Dendritic cell treated with granulocyte-macrophage colony-stimulating factor and Interleukin-4, amounts not matched to agents 40 ng/mL and 50 ng/mL, for 4 days (primary cell): Measurements from ENCODE around the gene CYTL1.

Source experiments
- H3K27ac Mint-ChIP-seq: one replicate; pipeline ENCODE4 v1.8.0; 2022; ENCODE audit warnings: mild to moderate bottlenecking, mixed read lengths
- H3K27me3 Mint-ChIP-seq: one replicate; pipeline ENCODE4 v1.8.0; 2022; ENCODE audit warnings: mild to moderate bottlenecking, mixed read lengths
- H3K36me3 Mint-ChIP-seq: one replicate; pipeline ENCODE4 v1.8.0; 2022; ENCODE audit warnings: low read depth, mixed read lengths
- H3K4me1 Mint-ChIP-seq: one replicate; pipeline ENCODE4 v1.8.0; 2022; ENCODE audit warnings: low read depth, mixed read lengths
- H3K4me3 Mint-ChIP-seq: one replicate; pipeline ENCODE4 v1.8.0; 2022; ENCODE audit warnings: mild to moderate bottlenecking, moderate library complexity, mixed read lengths
- H3K9me3 Mint-ChIP-seq: one replicate; pipeline ENCODE4 v1.8.0; 2022; ENCODE audit warnings: mixed read lengths
- intact Hi-C: fragments of 100-400 bp; cut with micrococcal nuclease; formaldehyde crosslinking; loops from one replicate; pipeline ENCODE4 v1.15.0; 2022

The CYTL1 gene

GRCh38 chr4:4985844-4986243, 33.4 kb downstream of the CYTL1 start:
- no peaks in the 10 kb centered on the region for H3K27me3 Mint-ChIP-seq
- H3K4me3 Mint-ChIP-seq: no peak overlapping the region
- H3K9me3 Mint-ChIP-seq: no peaks in the 10 kb centered on the region
- intact Hi-C loops: no loop called here
- no peaks in the 10 kb centered on the region for H3K4me1 Mint-ChIP-seq
- no peaks in the 10 kb centered on the region for H3K36me3 Mint-ChIP-seq
- no peak overlapping the region for H3K27ac Mint-ChIP-seq

- H3K36me3 Mint-ChIP-seq: no peaks in the 10 kb centered on the region
- no peaks in the 10 kb centered on the region for H3K4me1 Mint-ChIP-seq
- no peaks in the 10 kb centered on the region for H3K27me3 Mint-ChIP-seq
- H3K4me3 Mint-ChIP-seq: no peak overlapping the region
- no peak overlapping the region for H3K27ac Mint-ChIP-seq
- intact Hi-C loops: no loop called here
- H3K9me3 Mint-ChIP-seq: no peaks in the 10 kb centered on the region
Observed at GRCh38 chr4:4985036-4985435, 34.2 kb downstream of the CYTL1 start.

- Mint-ChIP-seq H3K27me3 (no peaks in the 10 kb centered on the region), H3K4me1 (no peaks in the 10 kb centered on the region), H3K4me3 (no peak overlapping the region), H3K36me3 (no peaks in the 10 kb centered on the region), H3K9me3 (no peaks in the 10 kb centered on the region), H3K27ac (no peak overlapping the region)
- intact Hi-C loops: no loop called here
Observed at GRCh38 chr4:4984186-4984585, 35.1 kb downstream of the CYTL1 start.

- H3K4me1 Mint-ChIP-seq: no peaks in the 10 kb centered on the region
- H3K4me3 Mint-ChIP-seq: no peak overlapping the region
- H3K27me3 Mint-ChIP-seq: no peaks in the 10 kb centered on the region
- no peaks in the 10 kb centered on the region for H3K36me3 Mint-ChIP-seq
- intact Hi-C loops: no loop called here
- no peaks in the 10 kb centered on the region for H3K9me3 Mint-ChIP-seq
- no peak overlapping the region for H3K27ac Mint-ChIP-seq
Observed at GRCh38 chr4:4981827-4982226, 37.4 kb downstream of the CYTL1 start.

- no peaks in the 10 kb centered on the region for H3K36me3 Mint-ChIP-seq
Observed at GRCh38 chr4:4981427-4981826, 37.8 kb downstream of the CYTL1 start.

GRCh38 chr4:4980621-4981230, 38.5 kb downstream of the CYTL1 start:
- no peak overlapping the region for H3K4me3 Mint-ChIP-seq
- peaks cover 5% of the 10 kb centered on the region for H3K9me3 Mint-ChIP-seq
- no peaks in the 10 kb centered on the region for H3K36me3 Mint-ChIP-seq
- no peaks in the 10 kb centered on the region for H3K4me1 Mint-ChIP-seq
- intact Hi-C loops: no loop called here
- no peak overlapping the region for H3K27ac Mint-ChIP-seq
- no peaks in the 10 kb centered on the region for H3K27me3 Mint-ChIP-seq

More at GRCh38 chr4:4981427-4981826, 37.8 kb downstream of the CYTL1 start:
- no peaks in the 10 kb centered on the region for H3K27me3 Mint-ChIP-seq
- H3K4me3 Mint-ChIP-seq: no peak overlapping the region
- no peak overlapping the region for H3K27ac Mint-ChIP-seq
- intact Hi-C loops: no loop called here
- no peaks in the 10 kb centered on the region for H3K9me3 Mint-ChIP-seq
- no peaks in the 10 kb centered on the region for H3K4me1 Mint-ChIP-seq

- intact Hi-C loops: no loop called here
- Mint-ChIP-seq H3K4me3 (no peak overlapping the region), H3K4me1 (no peaks in the 10 kb centered on the region), H3K9me3 (peaks cover 13% of the 10 kb centered on the region), H3K27ac (no peak overlapping the region), H3K36me3 (no peaks in the 10 kb centered on the region), H3K27me3 (no peaks in the 10 kb centered on the region)
Observed at GRCh38 chr4:4979971-4980370, 39.3 kb downstream of the CYTL1 start.

- Mint-ChIP-seq H3K4me3 (no peak overlapping the region), H3K36me3 (no peaks in the 10 kb centered on the region)
Observed at GRCh38 chr4:4974727-4975126, 44.5 kb downstream of the CYTL1 start.

GRCh38 chr4:4971796-4972195, 47.5 kb downstream of the CYTL1 start:
- Mint-ChIP-seq H3K36me3 (no peaks in the 10 kb centered on the region), H3K4me1 (no peaks in the 10 kb centered on the region), H3K9me3 (peaks cover 27% of the 10 kb centered on the region), H3K4me3 (no peak overlapping the region), H3K27me3 (no peaks in the 10 kb centered on the region), H3K27ac (no peak overlapping the region)
- intact Hi-C loops: no loop called here

More at GRCh38 chr4:4974727-4975126, 44.5 kb downstream of the CYTL1 start:
- Mint-ChIP-seq H3K27me3 (no peaks in the 10 kb centered on the region), H3K27ac (no peak overlapping the region), H3K4me1 (no peaks in the 10 kb centered on the region), H3K9me3 (peaks cover 27% of the 10 kb centered on the region)
- intact Hi-C loops: no loop called here

GRCh38 chr4:4969298-4969697, 50.0 kb downstream of the CYTL1 start:
- intact Hi-C loops: no loop called here
- Mint-ChIP-seq H3K9me3 (peaks cover 15% of the 10 kb centered on the region), H3K4me1 (no peaks in the 10 kb centered on the region), H3K36me3 (no peaks in the 10 kb centered on the region), H3K27me3 (no peaks in the 10 kb centered on the region), H3K27ac (no peak overlapping the region), H3K4me3 (no peak overlapping the region)

GRCh38 chr4:4968161-4968725, 51.0 kb downstream of the CYTL1 start:
- Mint-ChIP-seq H3K27ac (no peak overlapping the region), H3K36me3 (no peaks in the 10 kb centered on the region), H3K4me1 (no peaks in the 10 kb centered on the region), H3K9me3 (peaks cover 18% of the 10 kb centered on the region), H3K27me3 (no peaks in the 10 kb centered on the region), H3K4me3 (no peak overlapping the region)
- intact Hi-C loops: no loop called here
